ENCODE measurements around the gene ZNF324B.
"Not testable (repeated sequence)": the region's sequence is repeated elsewhere in the genome, so short reads cannot be mapped to it uniquely, and the experiment has no call there.

Gene ZNF324B

DNA sequence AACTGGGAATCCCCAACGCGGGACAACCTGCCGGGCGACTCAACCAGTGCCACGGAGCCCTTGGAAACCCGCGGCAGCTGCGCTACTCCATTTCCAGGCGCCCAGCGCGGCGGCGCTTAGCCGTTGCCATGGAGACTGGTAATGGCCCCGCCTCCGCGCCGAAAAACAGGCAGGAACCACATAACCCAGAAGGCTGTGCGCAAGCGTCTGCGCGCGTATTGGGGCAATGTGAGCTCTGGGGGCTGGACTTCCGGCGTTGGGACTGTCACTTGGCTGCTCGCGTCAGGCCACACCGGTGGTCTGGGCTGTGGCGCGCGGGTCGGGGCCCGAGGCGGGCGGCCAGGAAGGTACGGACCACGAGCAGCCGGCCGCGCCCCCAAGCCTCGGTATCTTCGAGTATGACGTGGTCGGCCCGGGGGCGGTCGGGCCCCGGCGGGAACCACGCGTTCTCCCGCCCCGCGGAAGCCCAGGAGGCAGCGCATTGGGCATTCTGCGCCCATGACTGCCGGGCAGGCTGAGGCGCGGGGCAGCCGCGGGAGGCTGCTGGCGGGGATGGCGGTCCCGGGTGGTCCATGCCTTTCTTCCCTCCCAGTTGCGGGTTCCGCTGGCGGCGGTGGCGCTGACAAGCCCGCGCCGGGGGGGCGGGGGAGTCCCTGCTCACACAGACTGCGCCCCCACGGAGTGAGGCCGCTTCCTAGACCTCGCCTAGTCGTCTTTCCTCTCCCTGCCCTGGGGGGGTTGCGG is at the start of gene ZNF324B:
Gene ZNF324B, plus strand, starts transcription at position 265 of the 744 bp plus-strand sequence. CDS start 2,080 bp downstream, outside the sequence.
- peak; percentile 98 for DNase-seq (ENCODE audit: low spot score)

DNA sequence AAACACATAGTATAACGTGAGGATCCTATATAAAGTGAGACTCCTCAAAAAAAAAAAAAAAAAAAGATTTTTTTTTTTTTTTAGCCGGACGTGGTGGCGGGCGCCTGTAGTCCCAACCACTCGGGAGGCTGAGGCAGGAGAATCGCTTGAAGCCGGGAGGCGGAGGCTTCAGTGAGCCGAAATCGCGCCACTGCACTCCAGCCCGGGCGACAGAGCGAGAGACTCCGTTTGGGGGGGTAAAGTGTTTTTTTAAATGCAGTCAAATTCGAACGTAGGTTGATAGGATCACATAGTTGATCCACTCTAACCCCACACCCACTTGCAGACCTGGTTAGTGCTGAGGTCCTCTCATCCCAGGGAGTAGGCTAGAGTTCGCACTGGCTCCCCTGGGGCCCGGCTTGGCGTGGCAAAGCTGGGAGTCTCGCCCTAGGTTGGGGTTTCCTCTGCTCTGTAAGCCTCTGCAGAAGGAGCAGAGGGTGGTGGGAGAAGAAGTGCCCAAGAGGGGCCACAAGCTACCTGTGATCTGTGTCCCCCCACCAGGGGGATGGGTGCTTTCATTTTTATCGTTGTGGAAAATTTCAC is 49.5 kb upstream of the ZNF324B start:
- no peak for DNase-seq (ENCODE audit: low spot score)

DNA sequence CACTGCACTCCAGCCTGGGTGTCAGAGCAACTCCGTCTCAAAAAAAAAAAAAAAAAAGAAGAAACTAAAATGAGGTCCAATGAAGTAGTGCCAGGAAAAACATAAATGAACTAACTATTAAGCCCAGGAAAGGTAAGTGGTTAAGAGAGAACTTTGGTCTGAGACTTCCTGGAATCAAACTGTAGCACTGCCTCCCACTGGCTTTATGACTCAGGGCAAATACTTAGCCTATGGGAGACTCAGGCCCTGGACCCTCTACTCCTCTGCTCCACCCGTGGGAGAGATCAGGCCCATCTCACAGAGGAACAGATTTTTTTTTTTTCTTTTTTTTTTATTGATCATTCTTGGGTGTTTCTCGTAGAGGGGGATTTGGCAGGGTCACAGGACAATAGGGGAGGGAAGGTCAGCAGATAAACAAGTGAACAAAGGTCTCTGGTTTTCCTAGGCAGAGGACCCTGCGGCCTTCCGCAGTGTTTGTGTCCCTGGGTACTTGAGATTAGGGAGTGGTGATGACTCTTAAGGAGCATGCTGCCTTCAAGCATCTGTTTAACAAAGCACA is 47.4 kb upstream of the ZNF324B start:
- DNase-seq (ENCODE audit: low spot score) = not testable (repeated sequence)

- DNase-seq (ENCODE audit: low spot score) = no peak
Observed at GRCh38 chr19:58406818-58407657, 44.4 kb upstream of the ZNF324B start.

DNA sequence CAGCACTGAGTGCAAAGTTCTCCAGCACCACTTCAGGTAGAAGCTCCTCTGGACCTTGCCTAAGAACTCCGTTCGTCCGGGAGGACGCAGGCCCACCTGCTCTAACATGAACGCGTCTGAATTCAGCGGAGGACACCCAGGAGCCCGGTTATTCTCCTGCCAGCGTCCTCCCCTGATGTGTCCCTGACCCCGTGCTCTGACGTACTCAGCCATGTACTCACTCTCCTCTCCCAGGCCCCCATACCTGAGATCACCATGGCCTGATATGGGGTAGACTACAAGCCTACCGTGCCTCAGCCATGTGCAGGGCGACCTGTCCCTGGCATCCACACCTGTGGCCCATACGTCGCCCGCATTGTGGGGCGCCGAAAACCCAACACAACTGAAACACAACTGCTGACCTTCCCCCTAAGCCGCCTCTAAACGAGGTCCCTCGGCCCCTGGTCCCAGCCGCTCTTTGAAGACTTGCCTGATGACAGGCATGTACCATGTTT is 43.7 kb upstream of the ZNF324B start:
- no peak for DNase-seq (ENCODE audit: low spot score)

- peak; percentile 97 for DNase-seq (ENCODE audit: low spot score)
Observed at GRCh38 chr19:58408152-58409009, 43.0 kb upstream of the ZNF324B start, which contains the start of gene ZNF584. TSS of gene ZNF584 (plus strand) at chr19:58408649. CDS start at chr19:58409148, 499 bp downstream.

GRCh38 chr19:58409010-58409790 is 42.2 kb upstream of the ZNF324B start:
- no peak for DNase-seq (ENCODE audit: low spot score)

DNA sequence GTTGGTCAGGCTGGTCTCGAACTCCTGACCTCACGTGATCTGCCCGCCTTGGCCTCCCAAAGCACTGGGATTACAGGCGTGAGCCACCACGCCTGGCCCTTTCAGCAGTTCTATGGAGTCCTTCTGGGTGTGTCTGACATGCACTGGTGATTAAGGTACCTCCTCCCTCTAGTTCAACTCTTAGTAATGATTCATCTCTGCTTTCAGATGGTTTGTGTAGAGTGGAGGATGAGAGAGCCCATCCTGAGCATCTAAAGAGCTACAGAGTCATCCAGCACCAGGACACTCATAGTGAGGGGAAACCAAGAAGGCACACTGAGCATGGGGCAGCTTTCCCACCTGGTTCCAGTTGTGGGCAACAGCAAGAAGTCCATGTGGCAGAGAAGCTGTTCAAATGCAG is 34.8 kb upstream of the ZNF324B start:
- no peak for DNase-seq (ENCODE audit: low spot score)

- no peak for DNase-seq (ENCODE audit: low spot score)
Observed at GRCh38 chr19:58417071-58417470, 34.4 kb upstream of the ZNF324B start.

DNA sequence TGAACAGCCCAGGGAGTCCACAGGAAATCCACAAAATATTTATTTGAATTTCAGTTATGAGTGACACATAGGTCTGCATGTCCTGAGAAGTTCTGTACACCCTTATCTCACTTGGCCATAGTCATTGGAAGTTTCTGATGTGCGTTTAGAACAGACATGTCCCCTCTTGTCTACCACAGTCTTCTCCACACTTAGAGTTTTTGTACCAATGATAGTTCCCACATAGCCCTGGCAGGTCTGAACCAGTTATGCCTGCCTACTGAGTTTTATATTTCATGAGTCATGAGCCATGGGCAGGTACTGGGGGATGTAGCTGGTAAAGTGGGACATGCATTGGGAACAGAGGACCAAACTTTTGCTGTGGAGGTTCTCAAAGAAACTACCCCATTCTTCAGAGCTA is 22.8 kb upstream of the ZNF324B start:
- no peak for DNase-seq (ENCODE audit: low spot score)

DNA sequence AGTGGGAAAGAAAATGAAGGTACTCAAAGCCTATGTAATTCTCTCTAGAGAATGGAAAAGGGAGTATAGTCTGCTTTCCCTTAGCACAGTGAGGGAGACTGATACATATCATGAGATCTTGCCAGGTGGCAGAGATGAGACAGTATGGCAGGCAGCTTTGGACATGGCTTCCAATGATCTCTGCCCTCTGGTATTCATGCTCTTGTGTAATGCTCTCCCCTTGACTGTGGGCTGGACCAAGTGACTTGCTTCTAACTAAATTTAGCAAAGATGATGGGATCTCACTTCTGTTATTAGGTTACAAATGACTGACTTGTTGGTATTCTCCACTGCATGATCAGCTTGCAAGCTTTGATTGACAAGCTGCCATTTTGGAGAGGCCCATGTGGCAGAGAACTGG is 21.7 kb upstream of the ZNF324B start:
- no peak for DNase-seq (ENCODE audit: low spot score)

- no peak for DNase-seq (ENCODE audit: low spot score)
Observed at GRCh38 chr19:58434217-58434616, 17.2 kb upstream of the ZNF324B start.

DNA sequence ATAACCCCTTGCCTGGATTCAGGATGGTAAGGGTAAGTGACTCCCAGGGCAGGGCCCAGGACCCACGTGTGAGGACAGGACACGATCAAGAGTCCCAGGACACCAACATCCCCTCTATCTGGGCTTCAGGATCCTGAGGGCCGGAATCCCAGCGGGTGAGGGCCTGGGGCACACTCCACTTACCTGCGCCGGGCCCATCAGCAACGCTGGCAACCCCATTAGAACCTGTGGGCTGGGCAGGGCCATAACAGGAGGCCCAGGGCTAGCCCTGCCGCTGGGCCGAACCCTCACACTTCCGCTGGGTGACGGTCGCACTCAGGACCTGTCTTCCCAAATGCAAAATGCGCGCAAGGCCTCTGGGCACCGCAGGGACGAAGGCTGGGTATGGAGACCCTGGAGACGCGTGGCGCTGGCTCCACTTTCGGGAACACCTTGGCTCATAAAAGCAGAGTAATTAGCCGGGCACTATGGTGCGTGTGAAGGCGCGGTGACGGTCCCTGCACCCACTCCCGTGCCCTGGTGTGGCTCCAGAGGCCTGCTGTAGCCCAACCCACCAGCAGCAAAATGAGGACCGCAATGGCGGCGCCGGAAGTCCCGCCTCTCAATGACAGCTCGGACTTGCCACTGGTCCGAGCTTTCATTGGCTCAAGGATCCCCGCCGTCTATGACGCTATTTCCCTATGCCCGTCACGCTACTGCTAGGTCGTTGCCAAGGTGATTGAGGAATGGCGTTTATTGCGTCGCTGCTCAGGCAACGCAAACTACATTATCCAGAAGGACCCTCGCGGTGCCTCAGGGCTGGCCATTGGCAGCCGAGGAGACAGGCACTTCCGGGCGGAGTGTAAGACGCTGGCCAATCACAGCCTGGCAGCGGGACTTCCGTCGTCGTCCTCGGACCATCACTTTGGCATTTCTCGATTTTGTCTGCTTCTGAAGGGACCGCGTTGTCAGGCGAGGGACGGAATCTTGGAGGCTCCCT is 11.6 kb upstream of the ZNF324B start, which contains the start of gene ZNF132:
Gene ZNF132, minus strand, starts transcription at position 578 of the 979 bp plus-strand sequence. Its CDS starts 332 bp downstream, at position 246.
- peak; percentile 100 for DNase-seq (ENCODE audit: low spot score)

GRCh38 chr19:58440556-58440955 is 10.9 kb upstream of the ZNF324B start:
- no peak for DNase-seq (ENCODE audit: low spot score)

GRCh38 chr19:58442986-58443385 is 8.4 kb upstream of the ZNF324B start:
- not testable (repeated sequence) for DNase-seq (ENCODE audit: low spot score)

- DNase-seq (ENCODE audit: low spot score) = not testable (repeated sequence)
Observed at GRCh38 chr19:58448860-58449259, 2.6 kb upstream of the ZNF324B start.

- not testable (repeated sequence) for DNase-seq (ENCODE audit: low spot score)
Observed at GRCh38 chr19:58449980-58450379, 1.4 kb upstream of the ZNF324B start.

DNA sequence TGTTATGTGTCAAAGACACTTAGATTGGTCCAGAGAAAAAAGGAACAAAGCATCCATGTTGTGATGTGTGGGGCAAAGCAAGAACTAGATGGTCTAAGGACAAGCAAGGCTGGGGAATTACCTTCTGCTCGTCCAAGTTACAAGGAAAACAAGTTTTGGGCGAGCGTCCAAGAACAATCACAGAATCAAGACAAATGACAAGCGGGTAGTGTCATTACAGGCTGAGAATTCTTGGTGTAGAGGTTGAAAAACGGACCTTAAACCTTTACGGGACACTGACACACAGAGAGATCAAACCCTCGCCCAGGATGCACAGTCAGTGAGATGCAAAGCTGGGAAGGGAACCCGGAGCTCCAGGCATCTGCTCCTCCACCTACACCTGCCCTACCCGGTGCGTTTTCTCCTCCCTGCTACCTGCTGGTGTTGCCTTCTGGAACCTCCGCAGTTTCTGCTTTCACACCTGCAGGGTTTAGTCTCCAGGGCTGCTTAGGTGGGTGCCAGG is 515 bp upstream of the ZNF324B start:
- DNase-seq (ENCODE audit: low spot score) = no peak

DNA sequence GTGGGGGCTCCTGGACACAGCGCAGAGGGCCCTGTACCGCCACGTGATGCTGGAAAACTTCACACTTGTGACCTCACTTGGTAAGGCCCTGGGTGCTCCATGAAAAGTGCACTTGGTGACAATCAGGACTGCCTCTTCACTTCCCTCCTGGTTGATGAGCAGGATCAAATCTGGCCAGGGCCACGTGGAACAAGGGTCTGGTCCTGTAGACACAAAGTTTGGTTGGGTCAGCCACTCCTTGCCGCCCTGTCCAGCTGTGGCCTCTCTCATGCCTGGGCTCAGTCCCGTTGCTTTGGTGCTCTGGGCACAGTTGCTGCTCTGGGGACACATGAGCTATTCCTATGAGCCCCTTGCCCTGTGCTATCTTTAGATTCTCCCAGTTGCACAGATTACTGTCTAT is 2.3 kb downstream of the ZNF324B start:
- no peak for DNase-seq (ENCODE audit: low spot score)
